ENCODE results near the gene RASSF5. TPM values are rescaled to one million over a fixed set of nuclear protein-coding genes. Genes with fewer than 3 reads are reported as not detected.
A peak's percentile ranks its signal among the peaks of the same experiment; 100 is the strongest.

Gene RASSF5
- total RNA-seq, 2 donors from 2014 or later: 0.20 to 0.26 TPM

DNA sequence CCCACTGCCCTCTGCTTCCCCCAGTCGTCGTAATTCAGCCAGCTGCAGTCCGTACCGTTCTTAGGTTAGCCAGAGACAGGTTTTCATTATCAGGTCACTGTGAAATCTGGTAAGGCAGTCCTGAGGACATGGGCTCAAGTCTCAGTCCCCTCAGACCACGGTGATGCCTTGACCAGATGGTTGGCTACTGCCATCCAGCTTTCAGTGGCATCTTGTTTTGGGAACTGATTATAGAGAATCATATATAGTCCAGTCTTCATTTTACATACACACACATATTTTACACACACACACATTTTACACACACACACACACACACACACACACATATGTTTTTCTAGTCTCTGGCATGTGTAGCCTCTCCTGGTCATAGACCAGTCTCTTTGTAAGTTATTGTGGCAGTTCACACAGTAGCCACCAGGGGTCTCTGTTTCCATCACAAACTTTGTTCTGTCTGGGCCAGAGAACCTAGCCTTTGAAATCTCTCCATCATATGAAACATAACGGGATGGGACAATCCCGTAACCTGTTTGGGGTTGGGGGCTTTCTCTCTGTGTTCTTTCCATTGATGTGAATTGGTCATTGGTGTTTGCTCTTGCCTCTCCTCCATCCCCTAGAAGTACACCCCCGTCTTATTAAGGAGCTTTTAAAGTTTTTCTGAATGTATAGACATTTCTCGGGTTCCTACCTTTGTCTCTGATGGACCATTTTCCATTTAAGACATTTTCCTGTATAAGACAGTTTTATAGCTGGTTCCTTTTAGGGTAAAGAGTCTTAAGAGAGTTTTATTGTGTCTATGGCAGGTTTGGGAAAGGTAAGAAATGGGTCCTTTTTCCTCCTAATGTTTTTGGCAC is 45.5 kb upstream of the RASSF5 start:
- Histone ChIP-seq H3K4me3 (ENCODE audit: low read length) (no peak overlapping the region), H3K4me1 (ENCODE audit: control insufficient read depth, insufficient read depth, low read length) (no peaks in the 10 kb centered on the region), H3K9ac (ENCODE audit: extremely low read depth, low read length, poor library complexity, severe bottlenecking) (no peak overlapping the region), H3K27me3 (ENCODE audit: control insufficient read depth, insufficient read depth, low read length, poor library complexity, severe bottlenecking) (no peaks in the 10 kb centered on the region), H3K36me3 (ENCODE audit: control insufficient read depth, insufficient read depth, low read length) (peaks cover 69% of the 10 kb centered on the region), H3K27ac (ENCODE audit: low read depth, low read length) (no peak overlapping the region), H3K9me3 (ENCODE audit: control insufficient read depth, low read length) (no peaks in the 10 kb centered on the region)
- Mint-ChIP-seq H3K27ac (no peak overlapping the region), H3K4me1 (peaks cover 2% of the 10 kb centered on the region), H3K27me3 (ENCODE audit: insufficient read depth) (peaks cover 7% of the 10 kb centered on the region), H3K36me3 (ENCODE audit: low read depth) (peaks cover 57% of the 10 kb centered on the region), H3K9me3 (no peaks in the 10 kb centered on the region), H3K4me3 (no peak overlapping the region)
- 80 to 83% methylated on average over 5 to 9 of the region's 9 CpGs for WGBS, 2 experiments (ENCODE audit: insufficient coverage in 1 of 2, insufficient read length in 1 of 2)
- TF ChIP-seq, protein P1, sequence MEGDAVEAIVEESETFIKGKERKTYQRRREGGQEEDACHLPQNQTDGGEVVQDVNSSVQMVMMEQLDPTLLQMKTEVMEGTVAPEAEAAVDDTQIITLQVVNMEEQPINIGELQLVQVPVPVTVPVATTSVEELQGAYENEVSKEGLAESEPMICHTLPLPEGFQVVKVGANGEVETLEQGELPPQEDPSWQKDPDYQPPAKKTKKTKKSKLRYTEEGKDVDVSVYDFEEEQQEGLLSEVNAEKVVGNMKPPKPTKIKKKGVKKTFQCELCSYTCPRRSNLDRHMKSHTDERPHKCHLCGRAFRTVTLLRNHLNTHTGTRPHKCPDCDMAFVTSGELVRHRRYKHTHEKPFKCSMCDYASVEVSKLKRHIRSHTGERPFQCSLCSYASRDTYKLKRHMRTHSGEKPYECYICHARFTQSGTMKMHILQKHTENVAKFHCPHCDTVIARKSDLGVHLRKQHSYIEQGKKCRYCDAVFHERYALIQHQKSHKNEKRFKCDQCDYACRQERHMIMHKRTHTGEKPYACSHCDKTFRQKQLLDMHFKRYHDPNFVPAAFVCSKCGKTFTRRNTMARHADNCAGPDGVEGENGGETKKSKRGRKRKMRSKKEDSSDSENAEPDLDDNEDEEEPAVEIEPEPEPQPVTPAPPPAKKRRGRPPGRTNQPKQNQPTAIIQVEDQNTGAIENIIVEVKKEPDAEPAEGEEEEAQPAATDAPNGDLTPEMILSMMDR (conservative IDR thresholded peaks at IDR 0.05): peak; percentile 84
- peak; percentile 92 for DNase-seq

DNA sequence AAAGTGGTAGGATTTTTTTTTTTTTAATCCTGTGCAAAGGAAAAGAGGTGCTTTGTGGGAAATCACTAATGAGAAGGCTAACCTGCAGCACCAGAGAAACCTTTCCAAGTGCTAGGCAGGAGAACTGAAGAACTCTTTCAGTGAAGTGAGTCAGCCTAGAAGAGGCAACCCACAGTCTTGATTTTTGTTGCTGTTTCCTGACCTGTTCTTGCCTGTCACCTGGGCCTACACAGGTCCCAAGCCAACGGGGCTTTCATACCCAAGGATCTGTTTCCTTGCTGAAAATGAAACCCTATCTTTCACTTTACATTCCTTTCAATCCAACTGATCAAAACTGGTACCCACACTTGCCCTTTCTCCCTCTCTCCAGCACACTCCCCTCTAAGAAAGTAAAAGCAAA is 44.2 kb upstream of the RASSF5 start:
- H3K9ac ChIP-seq (ENCODE audit: extremely low read depth, low read length, poor library complexity, severe bottlenecking): no peak overlapping the region
- H3K27me3 ChIP-seq (ENCODE audit: control insufficient read depth, insufficient read depth, low read length, poor library complexity, severe bottlenecking): no peaks in the 10 kb centered on the region
- no peaks in the 10 kb centered on the region for H3K4me1 ChIP-seq (ENCODE audit: control insufficient read depth, insufficient read depth, low read length)
- Mint-ChIP-seq H3K4me1 (peaks cover 5% of the 10 kb centered on the region), H3K9me3 (no peaks in the 10 kb centered on the region), H3K4me3 (no peak overlapping the region), H3K36me3 (ENCODE audit: low read depth) (peaks cover 49% of the 10 kb centered on the region), H3K27me3 (ENCODE audit: insufficient read depth) (peaks cover 19% of the 10 kb centered on the region), H3K27ac (no peak overlapping the region)
- no peaks in the 10 kb centered on the region for H3K9me3 ChIP-seq (ENCODE audit: control insufficient read depth, low read length)
- no peak overlapping the region for H3K4me3 ChIP-seq (ENCODE audit: low read length)
- H3K27ac ChIP-seq (ENCODE audit: low read depth, low read length): no peak overlapping the region
- 97% methylated on average over 1 of the region's 1 CpG; no CpG with 5 or more reads in 1 of the 2 experiments for WGBS, 2 experiments (ENCODE audit: insufficient coverage in 1 of 2, insufficient read length in 1 of 2)
- TF ChIP-seq, protein P1 (conservative IDR thresholded peaks at IDR 0.05): no peak
- DNase-seq: no peak
- peaks cover 60% of the 10 kb centered on the region for H3K36me3 ChIP-seq (ENCODE audit: control insufficient read depth, insufficient read depth, low read length)

DNA sequence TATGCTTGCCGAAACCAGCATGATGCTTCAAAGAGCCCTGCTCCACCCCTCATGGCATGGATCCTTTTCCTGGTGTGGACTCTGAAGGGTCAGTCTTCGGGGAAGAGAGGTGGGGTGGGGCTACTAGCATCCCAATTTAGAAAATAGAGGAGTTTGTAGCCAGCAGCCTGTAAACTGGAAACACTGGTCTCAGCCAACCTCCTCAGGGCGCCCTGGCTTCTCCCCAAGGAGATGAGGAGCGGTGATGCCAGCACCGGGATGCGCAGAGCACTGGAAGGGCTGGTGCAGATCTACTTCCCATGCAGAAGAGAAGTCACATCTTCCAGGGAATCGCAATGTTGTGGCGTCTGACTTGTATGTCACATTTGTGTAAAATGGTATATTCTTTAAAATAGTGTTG is 43.4 kb upstream of the RASSF5 start:
- Mint-ChIP-seq H3K27me3 (ENCODE audit: insufficient read depth) (peaks cover 21% of the 10 kb centered on the region), H3K9me3 (no peaks in the 10 kb centered on the region), H3K27ac (no peak overlapping the region), H3K36me3 (ENCODE audit: low read depth) (peaks cover 41% of the 10 kb centered on the region), H3K4me1 (peaks cover 5% of the 10 kb centered on the region), H3K4me3 (no peak overlapping the region)
- Histone ChIP-seq H3K9me3 (ENCODE audit: control insufficient read depth, low read length) (no peaks in the 10 kb centered on the region), H3K4me1 (ENCODE audit: control insufficient read depth, insufficient read depth, low read length) (no peaks in the 10 kb centered on the region), H3K27me3 (ENCODE audit: control insufficient read depth, insufficient read depth, low read length, poor library complexity, severe bottlenecking) (no peaks in the 10 kb centered on the region), H3K36me3 (ENCODE audit: control insufficient read depth, insufficient read depth, low read length) (peaks cover 52% of the 10 kb centered on the region), H3K9ac (ENCODE audit: extremely low read depth, low read length, poor library complexity, severe bottlenecking) (no peak overlapping the region), H3K27ac (ENCODE audit: low read depth, low read length) (no peak overlapping the region), H3K4me3 (ENCODE audit: low read length) (no peak overlapping the region)
- TF ChIP-seq, protein P1 (conservative IDR thresholded peaks at IDR 0.05): no peak
- 96 to 97% methylated on average over 8 of the region's 8 CpGs for WGBS, 2 experiments (ENCODE audit: insufficient coverage in 1 of 2, insufficient read length in 1 of 2)
- DNase-seq: no peak
